HG02763 (cell line): ENCODE results near the gene XPO6.

Source experiments
- ATAC-seq: cut with Tn5 transposase; IDR thresholded peaks from one replicate; pipeline ENCODE4 v1.9.1; 2021; ENCODE audit warnings: mild to moderate bottlenecking, moderate library complexity; ENCODE audit not compliant: unreplicated experiment

Gene XPO6

DNA sequence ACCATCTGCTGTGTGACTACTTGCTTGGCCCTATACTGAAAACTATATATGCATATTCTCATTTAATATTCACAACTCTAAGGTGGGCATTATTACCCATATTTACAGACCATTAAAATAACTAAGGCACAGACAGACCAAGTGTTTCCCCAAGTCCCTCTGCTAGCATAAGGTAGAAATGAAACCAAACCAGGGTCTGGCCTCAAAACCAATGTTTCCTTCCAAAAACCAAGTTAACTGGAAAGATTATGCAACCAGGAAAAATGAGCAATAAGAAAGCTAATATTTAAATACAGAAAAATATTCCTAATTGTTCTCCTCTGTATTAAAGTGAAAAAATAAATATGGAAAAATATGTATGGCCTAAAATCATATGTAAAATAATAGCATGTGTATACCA is 50.1 kb downstream of the XPO6 start:
- ATAC-seq = no peak

DNA sequence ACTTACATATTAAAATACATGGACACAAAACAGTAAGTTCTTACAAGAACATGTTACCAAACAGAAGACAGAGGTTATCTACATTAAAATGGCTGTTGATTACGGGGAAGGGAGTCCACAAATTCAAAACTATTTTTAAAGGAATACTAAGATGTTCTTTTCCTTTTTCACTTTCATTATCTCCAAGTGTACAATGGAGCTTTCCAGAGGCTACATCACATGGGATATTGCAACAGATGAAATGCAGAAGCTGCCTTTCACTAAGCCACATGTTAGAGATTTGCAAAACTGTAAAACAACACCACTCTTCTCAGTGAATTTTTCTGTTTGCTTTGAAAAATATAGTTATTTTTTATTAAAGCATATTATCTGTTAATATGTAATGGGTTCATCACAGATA is 53.6 kb downstream of the XPO6 start:
- no peak for ATAC-seq

DNA sequence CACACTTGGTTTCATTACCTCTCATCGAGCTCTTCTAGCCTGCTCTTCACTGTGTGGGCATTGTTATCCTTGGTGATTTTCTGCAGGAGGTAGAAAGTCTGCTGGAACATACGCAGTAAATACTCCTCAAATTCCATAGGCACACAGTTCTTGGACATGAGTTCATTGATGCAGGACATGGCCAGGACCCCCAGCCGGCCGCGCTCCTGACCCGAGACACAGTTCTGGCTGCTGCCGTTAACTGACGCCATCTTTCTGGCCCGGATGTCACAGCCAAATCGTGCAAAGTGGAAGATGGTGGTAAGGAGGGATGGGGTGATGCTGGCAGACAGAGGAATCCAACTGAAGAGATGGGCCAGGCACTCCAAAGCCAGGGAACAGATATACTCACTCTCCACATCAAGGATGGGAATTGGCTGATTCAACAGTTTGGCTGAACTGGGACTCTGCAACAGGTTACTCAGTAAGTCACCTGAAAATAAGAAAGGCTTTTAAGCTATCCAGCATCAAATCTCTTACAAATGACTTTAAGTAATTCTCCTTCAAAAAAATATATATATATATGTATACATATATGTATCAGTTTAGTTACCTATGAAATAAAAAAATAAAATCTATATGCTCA is 55.6 kb downstream of the XPO6 start:
- no peak for ATAC-seq

DNA sequence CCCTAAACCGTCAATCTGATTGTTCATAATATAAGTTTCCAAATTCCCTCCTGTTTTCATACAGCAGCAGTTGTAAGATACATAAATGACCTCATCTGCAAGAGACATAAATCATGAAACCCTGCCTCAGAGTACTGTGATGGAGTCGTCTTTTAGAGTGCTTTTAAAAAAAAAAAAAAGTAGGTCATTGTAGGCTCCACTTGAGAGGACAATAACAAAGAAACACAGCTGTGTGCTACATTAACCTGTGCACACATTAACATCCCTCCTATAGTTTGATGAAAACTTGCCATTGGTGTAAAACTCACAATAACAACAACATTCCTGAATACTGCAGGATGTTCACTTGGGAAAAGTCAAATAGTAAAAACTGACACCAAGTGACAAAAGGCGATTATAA is 56.5 kb downstream of the XPO6 start:
- no peak for ATAC-seq

DNA sequence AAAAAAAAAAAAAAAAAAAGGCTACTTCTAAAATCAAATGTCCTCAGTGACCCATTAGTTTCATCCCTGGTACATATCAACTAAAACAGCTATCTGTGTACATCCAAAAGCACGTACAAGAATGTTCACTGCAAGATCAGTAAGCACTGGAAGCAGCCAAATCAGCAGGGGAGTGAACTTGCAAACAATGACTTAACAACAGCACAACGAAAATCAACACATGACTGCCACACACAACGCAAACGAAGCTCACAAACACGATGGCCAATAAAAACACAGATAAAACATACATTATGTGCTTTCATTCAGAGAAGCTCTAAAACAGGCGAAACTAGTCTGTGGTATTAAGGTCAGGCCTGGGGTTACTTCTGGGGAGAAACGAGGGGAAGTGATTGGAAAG is 60.6 kb downstream of the XPO6 start:
- ATAC-seq = no peak

- ATAC-seq = no peak
Observed at GRCh38 chr16:28149011-28149888, 62.5 kb downstream of the XPO6 start.

GRCh38 chr16:28146536-28146935 is 65.2 kb downstream of the XPO6 start:
- ATAC-seq = no peak

DNA sequence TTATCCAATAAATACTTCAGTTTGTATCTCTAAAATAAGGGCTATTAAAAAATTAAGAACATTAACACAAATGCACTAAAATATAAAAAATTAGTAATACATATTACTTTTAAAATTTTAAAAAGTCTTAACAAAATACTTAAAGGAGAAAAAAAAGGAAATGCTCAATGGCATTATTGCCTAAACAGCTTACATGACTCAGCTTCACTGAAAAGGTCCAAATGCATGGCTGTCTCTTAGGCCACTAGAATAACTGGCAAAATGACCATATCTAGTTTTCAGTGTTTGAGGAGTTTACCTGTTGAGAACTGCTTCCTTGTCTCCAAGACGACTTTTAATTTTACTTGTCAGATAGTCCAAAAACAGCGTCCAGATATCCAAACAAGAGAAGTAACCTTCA is 66.0 kb downstream of the XPO6 start:
- ATAC-seq = no peak

DNA sequence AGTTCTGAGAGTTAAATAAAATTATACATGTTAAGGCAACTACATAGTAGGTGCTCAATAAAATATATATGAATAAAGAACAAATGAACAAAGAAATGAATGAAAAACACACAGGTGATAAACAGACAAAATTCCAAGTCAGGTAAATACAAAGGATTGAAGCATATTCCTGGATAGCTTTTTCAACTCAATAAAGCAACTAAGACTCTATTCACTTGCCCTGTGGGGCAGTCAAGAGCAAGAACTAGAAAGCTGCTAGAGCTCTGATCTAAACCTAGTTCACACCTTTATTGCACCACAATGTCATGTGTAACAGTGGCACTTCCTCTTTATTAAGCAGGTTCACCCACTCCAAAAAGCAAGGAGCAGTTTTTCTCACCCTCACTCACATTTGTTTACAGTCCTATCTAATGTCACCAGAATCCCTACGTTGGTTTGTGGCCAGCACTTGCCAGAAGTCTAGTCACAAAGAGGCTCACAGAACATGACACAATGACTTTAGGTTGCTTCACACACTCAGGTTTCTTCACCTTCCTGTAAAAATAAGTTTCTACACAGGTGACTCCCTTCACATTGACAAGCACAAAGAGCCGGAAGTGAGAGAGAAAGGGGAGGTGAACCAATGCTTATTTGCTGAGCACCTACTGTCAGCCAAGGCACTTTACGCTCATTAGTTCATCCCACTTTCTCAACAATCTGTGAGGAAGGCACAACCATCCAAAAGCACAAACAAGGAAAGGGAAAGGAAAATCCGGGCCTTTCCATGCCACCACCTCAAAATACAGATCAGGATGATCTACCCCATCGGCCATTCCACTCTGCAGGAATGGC is 70.8 kb downstream of the XPO6 start:
- ATAC-seq = peak; percentile 62

DNA sequence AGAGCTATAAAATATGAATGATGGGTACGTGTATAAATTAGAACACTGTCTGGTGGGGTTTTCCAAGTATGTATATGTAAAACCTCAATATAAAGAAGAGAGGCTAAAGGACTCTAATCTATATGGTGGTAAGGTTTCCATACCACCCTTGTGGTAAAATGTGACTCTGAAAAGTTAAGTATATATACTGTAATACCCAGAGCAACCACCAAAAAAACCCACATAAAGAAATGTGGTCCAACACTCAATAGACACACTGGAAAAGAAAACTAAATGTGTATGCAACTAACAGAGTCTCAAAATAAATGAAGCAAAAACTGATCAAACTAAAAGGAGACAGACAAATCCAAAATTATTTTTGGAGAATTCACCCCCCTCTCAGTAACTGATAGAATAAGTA is 72.2 kb downstream of the XPO6 start:
- no peak for ATAC-seq

DNA sequence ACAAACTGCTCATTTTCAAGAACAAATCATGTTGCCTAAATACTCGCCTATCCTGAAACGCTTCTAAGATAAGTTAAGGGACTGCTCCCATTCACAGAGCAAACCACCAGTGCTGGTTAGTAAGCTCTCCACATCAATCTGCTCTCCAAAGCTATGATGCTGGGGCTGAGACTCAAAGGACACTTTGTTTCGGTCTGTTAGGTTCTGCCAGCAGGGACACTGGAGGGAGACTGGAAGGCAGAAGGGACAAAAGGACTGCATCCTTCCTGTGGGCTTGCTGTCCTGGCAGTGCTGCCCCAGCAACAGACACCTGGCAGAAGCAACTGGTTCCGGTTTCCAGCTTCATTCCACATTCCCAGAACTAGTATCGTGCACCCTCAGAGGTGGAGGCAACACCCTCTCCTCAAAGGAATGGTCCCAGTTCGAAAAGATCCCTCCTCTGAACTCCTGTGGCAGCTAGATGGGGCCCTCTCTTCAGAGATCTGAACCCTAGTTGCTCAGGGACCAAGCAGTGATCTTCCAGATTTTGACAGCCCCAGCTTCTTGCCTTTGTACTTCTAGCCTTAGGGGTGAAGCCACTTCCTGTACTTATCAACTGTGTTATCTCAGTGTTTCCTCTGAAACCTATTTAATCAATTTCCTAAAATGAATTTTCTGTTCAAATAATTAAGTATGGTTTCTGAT is 74.9 kb downstream of the XPO6 start:
- ATAC-seq = no peak

DNA sequence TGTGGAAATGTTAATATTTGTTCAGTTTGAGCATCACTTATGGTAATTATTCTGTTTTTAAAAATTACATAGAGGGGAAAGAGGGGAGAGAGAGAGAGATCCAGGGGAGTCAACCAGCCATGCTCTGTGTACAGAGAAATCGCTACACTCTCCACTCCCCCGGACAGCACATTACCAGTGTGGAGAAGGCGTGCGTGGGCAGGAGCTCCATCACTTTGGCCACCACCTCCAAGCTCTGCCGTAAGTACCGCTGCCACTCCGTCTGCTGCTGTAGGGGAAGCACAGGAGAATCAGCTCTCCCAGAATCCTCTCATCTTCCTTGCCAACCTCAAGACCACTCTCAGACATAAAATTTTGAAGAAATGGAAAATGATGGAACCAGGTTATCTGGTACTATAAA is 78.1 kb downstream of the XPO6 start:
- no peak for ATAC-seq

- ATAC-seq = no peak
Observed at GRCh38 chr16:28131743-28132393, 79.9 kb downstream of the XPO6 start.

GRCh38 chr16:28131181-28131580 is 80.6 kb downstream of the XPO6 start:
- ATAC-seq = no peak

GRCh38 chr16:28130099-28131088 is 81.4 kb downstream of the XPO6 start:
- ATAC-seq = no peak

- ATAC-seq = no peak
Observed at GRCh38 chr16:28126684-28127620, 84.8 kb downstream of the XPO6 start.

- ATAC-seq = no peak
Observed at GRCh38 chr16:28125592-28125991, 86.2 kb downstream of the XPO6 start.

GRCh38 chr16:28121527-28121926 is 90.2 kb downstream of the XPO6 start:
- no peak for ATAC-seq
